ENCODE data around the gene COL23A1.

DNA sequence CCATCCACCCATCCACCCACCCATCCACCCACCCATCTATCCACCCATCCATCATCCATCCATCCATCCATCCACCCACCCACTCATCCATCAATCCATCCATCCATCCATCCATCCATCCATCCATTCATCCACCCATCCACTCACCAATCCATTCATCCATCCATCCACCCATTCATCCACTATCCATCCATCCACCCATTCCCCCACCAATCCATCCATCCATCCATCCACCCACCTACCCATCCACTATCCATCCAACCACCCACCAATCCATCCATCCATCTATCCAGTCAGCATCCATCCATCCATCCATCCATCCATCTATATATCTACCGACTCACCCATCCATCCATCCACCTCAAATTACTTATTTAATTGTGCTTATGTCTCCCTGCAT, 320.7 kb downstream of the COL23A1 start:
- TF ChIP-seq, protein P1, sequence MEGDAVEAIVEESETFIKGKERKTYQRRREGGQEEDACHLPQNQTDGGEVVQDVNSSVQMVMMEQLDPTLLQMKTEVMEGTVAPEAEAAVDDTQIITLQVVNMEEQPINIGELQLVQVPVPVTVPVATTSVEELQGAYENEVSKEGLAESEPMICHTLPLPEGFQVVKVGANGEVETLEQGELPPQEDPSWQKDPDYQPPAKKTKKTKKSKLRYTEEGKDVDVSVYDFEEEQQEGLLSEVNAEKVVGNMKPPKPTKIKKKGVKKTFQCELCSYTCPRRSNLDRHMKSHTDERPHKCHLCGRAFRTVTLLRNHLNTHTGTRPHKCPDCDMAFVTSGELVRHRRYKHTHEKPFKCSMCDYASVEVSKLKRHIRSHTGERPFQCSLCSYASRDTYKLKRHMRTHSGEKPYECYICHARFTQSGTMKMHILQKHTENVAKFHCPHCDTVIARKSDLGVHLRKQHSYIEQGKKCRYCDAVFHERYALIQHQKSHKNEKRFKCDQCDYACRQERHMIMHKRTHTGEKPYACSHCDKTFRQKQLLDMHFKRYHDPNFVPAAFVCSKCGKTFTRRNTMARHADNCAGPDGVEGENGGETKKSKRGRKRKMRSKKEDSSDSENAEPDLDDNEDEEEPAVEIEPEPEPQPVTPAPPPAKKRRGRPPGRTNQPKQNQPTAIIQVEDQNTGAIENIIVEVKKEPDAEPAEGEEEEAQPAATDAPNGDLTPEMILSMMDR (IDR thresholded peaks at IDR 0.05), result no peak
- no peak for TF ChIP-seq POLR2A (IDR thresholded peaks at IDR 0.05)

Measured in lower leg skin (tissue), 3 donors.